T-helper 22 cell (primary cell): ENCODE measurements around the gene GCA.
A peak's percentile ranks its signal among the peaks of the same experiment; 100 is the strongest.

ENCODE experiments used
- DNase-seq: peaks from one replicate; pipeline ENCODE4 v3.0.0-alpha.2; 2020; ENCODE audit warnings: low read depth

Gene GCA

GRCh38 chr2:162343824-162344616, at the start of gene GCA:
TSS of gene GCA (plus strand) at chr2:162344132. CDS start at chr2:162344249, 117 bp downstream.
- DNase-seq, result peak; percentile 95

- no peak for DNase-seq
Measured at GRCh38 chr2:162295009-162295408, 48.9 kb upstream of the GCA start.

GRCh38 chr2:162297925-162298552, 45.9 kb upstream of the GCA start:
- DNase-seq, result peak; percentile 23

GRCh38 chr2:162298669-162299335, 45.1 kb upstream of the GCA start:
- no peak for DNase-seq

GRCh38 chr2:162300266-162300665, 43.7 kb upstream of the GCA start:
- no peak for DNase-seq

- DNase-seq, result no peak
Measured at GRCh38 chr2:162301151-162301804, 42.7 kb upstream of the GCA start.

- no peak for DNase-seq
Measured at GRCh38 chr2:162301877-162302276, 42.1 kb upstream of the GCA start.

GRCh38 chr2:162305901-162306300, 38.0 kb upstream of the GCA start:
- DNase-seq, result no peak

GRCh38 chr2:162308747-162309503, 35.0 kb upstream of the GCA start:
- no peak for DNase-seq

- DNase-seq, result no peak
Measured at GRCh38 chr2:162312853-162313252, 31.1 kb upstream of the GCA start.

GRCh38 chr2:162315938-162316337, 28.0 kb upstream of the GCA start:
- DNase-seq, result no peak

- no peak for DNase-seq
Measured at GRCh38 chr2:162316590-162316989, 27.3 kb upstream of the GCA start.

GRCh38 chr2:162317058-162317742, 26.7 kb upstream of the GCA start:
- DNase-seq, result no peak

- no peak for DNase-seq
Measured at GRCh38 chr2:162317861-162318327, 26.0 kb upstream of the GCA start.

- DNase-seq, result peak; percentile 74
Measured at GRCh38 chr2:162318328-162319180, 25.4 kb upstream of the GCA start, which contains the start of gene IFIH1. TSS of gene IFIH1 (minus strand) at chr2:162318684. CDS start at chr2:162318307, 377 bp downstream.

- DNase-seq, result no peak
Measured at GRCh38 chr2:162320864-162321517, 22.9 kb upstream of the GCA start.

- DNase-seq, result no peak
Measured at GRCh38 chr2:162324953-162325352, 19.0 kb upstream of the GCA start.

GRCh38 chr2:162327134-162327769, 16.7 kb upstream of the GCA start:
- no peak for DNase-seq

GRCh38 chr2:162327806-162328205, 16.1 kb upstream of the GCA start:
- no peak for DNase-seq
